GM23338 (cell line): ENCODE data around the gene ABCC9. TPM values are rescaled to one million over a fixed set of nuclear protein-coding genes. Genes with fewer than 3 reads are reported as not detected.

ENCODE experiments used
- ATAC-seq: fragments of 200-7000 bp; cut with Tn5 transposase; 3 replicates; pipeline ENCODE4 v1.9.1; 2020
- DNase-seq: peaks from one replicate; pipeline ENCODE4 v3.0.0-alpha.2; 2015; ENCODE audit warnings: low spot score
- H2AFZ ChIP-seq: fragments of 200-600 bp; sonication (generic); 2 replicates; pipeline ENCODE4 v1.8.0; 2016; ENCODE audit warnings: antibody characterized with exemption, mild to moderate bottlenecking, moderate library complexity
- H3F3A ChIP-seq: fragments of 200-600 bp; sonication (generic); replicated peaks from 2 replicates; pipeline ENCODE4 v1.8.0; 2017; ENCODE audit warnings: antibody characterized with exemption, mixed run types, low read depth
- H3K27ac ChIP-seq: fragments of 200-600 bp; sonication (generic); 2 replicates; pipeline ENCODE4 v1.6.1; 2016; ENCODE audit warnings: low read depth
- H3K27me3 ChIP-seq: fragments of 200-600 bp; sonication (generic); 2 replicates; pipeline ENCODE4 v1.8.0; 2016; ENCODE audit warnings: mild to moderate bottlenecking, mixed run types, moderate library complexity; ENCODE audit not compliant: insufficient read depth
- H3K36me3 ChIP-seq: fragments of 200-600 bp; sonication (generic); 2 replicates; pipeline ENCODE4 v1.8.0; 2016; ENCODE audit warnings: mild to moderate bottlenecking; ENCODE audit not compliant: insufficient read depth
- H3K4me1 ChIP-seq: fragments of 200-600 bp; sonication (generic); 2 replicates; pipeline ENCODE4 v1.8.0; 2016; ENCODE audit warnings: mild to moderate bottlenecking, moderate library complexity; ENCODE audit not compliant: insufficient read depth
- H3K4me2 ChIP-seq: fragments of 200-600 bp; sonication (generic); 2 replicates; pipeline ENCODE4 v1.7.1; 2017; ENCODE audit warnings: mixed run types
- H3K4me3 ChIP-seq: fragments of 200-600 bp; sonication (generic); 2 replicates; pipeline ENCODE4 v1.6.1; 2016; ENCODE audit warnings: mixed run types
- H3K79me2 ChIP-seq: fragments of 200-600 bp; sonication (generic); replicated peaks from 2 replicates; pipeline ENCODE4 v1.8.0; 2017; ENCODE audit warnings: mild to moderate bottlenecking; ENCODE audit not compliant: insufficient read depth
- H3K9me2 ChIP-seq: fragments of 200-600 bp; sonication (generic); 2 replicates; pipeline ENCODE4 v1.8.0; 2017; ENCODE audit not compliant: insufficient read depth
- H4K20me1 ChIP-seq: fragments of 200-600 bp; sonication (generic); replicated peaks from 2 replicates; pipeline ENCODE4 v1.8.0; 2017; ENCODE audit warnings: mild to moderate bottlenecking; ENCODE audit not compliant: insufficient read depth
- H3K27ac Mint-ChIP-seq: 2 replicates; pipeline ENCODE4 v1.8.0; 2020; ENCODE audit warnings: inconsistent platforms, mild to moderate bottlenecking, moderate library complexity, mixed read lengths
- H3K27me3 Mint-ChIP-seq: 3 replicates; pipeline ENCODE4 v1.8.0; 2022; ENCODE audit warnings: low read depth, mild to moderate bottlenecking, moderate library complexity, mixed read lengths, inconsistent platforms; ENCODE audit not compliant: insufficient read depth, poor library complexity
- H3K36me3 Mint-ChIP-seq: 3 replicates; pipeline ENCODE4 v1.8.0; 2021; ENCODE audit warnings: low read depth, mild to moderate bottlenecking, inconsistent platforms, moderate library complexity, mixed read lengths
- H3K4me1 Mint-ChIP-seq: 3 replicates; pipeline ENCODE4 v1.8.0; 2020; ENCODE audit warnings: mild to moderate bottlenecking, inconsistent platforms, mixed read lengths
- H3K4me3 Mint-ChIP-seq: 3 replicates; pipeline ENCODE4 v1.8.0; 2021; ENCODE audit warnings: moderate library complexity, mild to moderate bottlenecking, inconsistent platforms, mixed read lengths
- H3K9me3 Mint-ChIP-seq: 3 replicates; pipeline ENCODE4 v1.8.0; 2020; ENCODE audit warnings: moderate library complexity, mild to moderate bottlenecking, inconsistent platforms, mixed read lengths
- CREB1 ChIP-seq: fragments of 250-450 bp; sonication (Bioruptor Pico); IDR thresholded peaks from 2 replicates; pipeline ENCODE4 v1.5.0; 2020; ENCODE audit warnings: low read depth, mild to moderate bottlenecking, moderate library complexity
- CTCF ChIP-seq, 2 experiments: fragments of 200-600 bp in 1 of 2; sonication (generic) in 1 of 2; conservative IDR thresholded peaks; 2 replicates each; pipeline versions ENCODE4 v1.5.1 to v1.6.1; 2016 to 2017; ENCODE audit warnings: antibody characterized with exemption in 2 of 2, low read depth in 2 of 2, mild to moderate bottlenecking in 2 of 2, moderate library complexity in 1 of 2
- POLR2AphosphoS5 ChIP-seq: IDR thresholded peaks from 2 replicates; pipeline ENCODE4 v1.6.1; 2016; ENCODE audit warnings: antibody characterized with exemption, low read depth
- REST ChIP-seq: IDR thresholded peaks from one replicate; pipeline ENCODE4 v1.6.1; 2018; ENCODE audit warnings: antibody characterized with exemption; ENCODE audit not compliant: unreplicated experiment
- STAT1 ChIP-seq: IDR thresholded peaks from one replicate; pipeline ENCODE4 v1.6.1; 2016; ENCODE audit warnings: antibody characterized with exemption; ENCODE audit not compliant: unreplicated experiment
- ZNF114 ChIP-seq: fragments of 250-450 bp; sonication (Bioruptor Pico); IDR thresholded peaks from 2 replicates; pipeline ENCODE4 v1.5.0; 2020; ENCODE audit warnings: mild to moderate bottlenecking, moderate library complexity
- ZNF462 ChIP-seq: fragments of 250-450 bp; sonication (Bioruptor Pico); IDR thresholded peaks from 2 replicates; pipeline ENCODE4 v1.5.0; 2020; ENCODE audit warnings: mild to moderate bottlenecking, moderate library complexity
- polyA plus RNA-seq: library from polyadenylated mRNA; unstranded; fragments of >200 nt; fragmentation: Nextera tagmentation; extraction: Ambion mirVana; gene quantifications from 2 replicates; pipeline ENCODE4 v1.2.1, GENCODE V29; 2016
- total RNA-seq: library from RNA; depleted of rRNA; stranded (reverse); fragments of >200 nt; shearing (Covaris generic); gene quantifications from 2 replicates; pipeline ENCODE4 v1.2.3, GENCODE V29; 2014

Gene ABCC9
- total and polyA plus RNA-seq, 2 experiments from 2014 or later: not detected

- H3K36me3 Mint-ChIP-seq: no peaks in the 10 kb centered on the region
Observed at GRCh38 chr12:21973221-21973620, 32.0 kb upstream of the ABCC9 start.

More at GRCh38 chr12:21973221-21973620, 32.0 kb upstream of the ABCC9 start:
- TF ChIP-seq REST (no peak), CTCF (conservative IDR thresholded peaks at IDR 0.05; ENCODE audit: low read depth in 2 of 2) (no peak), ZNF462 (CRISPR knock-in tag) (no peak), POLR2AphosphoS5 (no peak), CREB1 (CRISPR knock-in tag) (no peak), STAT1 (no peak), ZNF114 (CRISPR knock-in tag) (no peak)
- H3K79me2 ChIP-seq: no peaks in the 10 kb centered on the region
- ATAC-seq: no peak
- no peak for DNase-seq
- H3K27ac ChIP-seq: no peak overlapping the region
- H3K36me3 ChIP-seq: no peaks in the 10 kb centered on the region
- H3K4me3 Mint-ChIP-seq: no peak overlapping the region
- no peaks in the 10 kb centered on the region; the same call in 2 of the 3 replicates for H3K9me3 Mint-ChIP-seq
- no peaks in the 10 kb centered on the region for H4K20me1 ChIP-seq
- H3K27me3 ChIP-seq: no peaks in the 10 kb centered on the region
- no peak overlapping the region for H2AFZ ChIP-seq
- H3K4me3 ChIP-seq: no peak overlapping the region
- no peaks in the 10 kb centered on the region for H3F3A ChIP-seq
- no peaks in the 10 kb centered on the region for H3K9me2 ChIP-seq
- no peaks in the 10 kb centered on the region for H3K27me3 Mint-ChIP-seq
- H3K4me1 ChIP-seq: peaks cover 11% of the 10 kb centered on the region; the same call in 1 of the 2 replicates
- peaks cover 9% of the 10 kb centered on the region; the same call in 2 of the 3 replicates for H3K4me1 Mint-ChIP-seq
- H3K4me2 ChIP-seq: no peak overlapping the region
- no peak overlapping the region for H3K27ac Mint-ChIP-seq
